IPS-18c (cell line): ENCODE measurements around the gene RBM17.
"Not testable (repeated sequence)": the region's sequence is repeated elsewhere in the genome, so short reads cannot be mapped to it uniquely, and the experiment has no call there.

Experiments
- H3K4me3 ChIP-seq: 2 replicates; pipeline ENCODE4 v1.7.0; 2013; ENCODE audit warnings: low read depth, mild to moderate bottlenecking, low read length, moderate library complexity; ENCODE audit not compliant: insufficient read depth
- H3K9me3 ChIP-seq: one replicate; pipeline ENCODE4 v1.6.1; 2013; ENCODE audit warnings: mild to moderate bottlenecking, low read length, moderate library complexity; ENCODE audit not compliant: control insufficient read depth, insufficient read depth

Gene RBM17

GRCh38 chr10:6095810-6096570 is 7.2 kb downstream of the RBM17 start:
- no peak overlapping the region for H3K4me3 ChIP-seq
- H3K9me3 ChIP-seq = no peaks in the 10 kb centered on the region

- Histone ChIP-seq H3K9me3 (no peaks in the 10 kb centered on the region), H3K4me3 (no peak overlapping the region)
These were observed 8.2 kb downstream of the RBM17 start for GRCh38 chr10:6097063-6097462.

GRCh38 chr10:6098156-6098555 is 9.3 kb downstream of the RBM17 start:
- H3K4me3 ChIP-seq = no peak overlapping the region
- H3K9me3 ChIP-seq = no peaks in the 10 kb centered on the region

- no peaks in the 10 kb centered on the region for H3K9me3 ChIP-seq
These were observed 11.5 kb downstream of the RBM17 start for GRCh38 chr10:6100370-6100769.

GRCh38 chr10:6101181-6101580 is 12.3 kb downstream of the RBM17 start:
- Histone ChIP-seq H3K4me3 (no peak overlapping the region), H3K9me3 (no peaks in the 10 kb centered on the region)

More at GRCh38 chr10:6100370-6100769, 11.5 kb downstream of the RBM17 start:
- no peak overlapping the region for H3K4me3 ChIP-seq

- Histone ChIP-seq H3K4me3 (no peak overlapping the region), H3K9me3 (no peaks in the 10 kb centered on the region)
These were observed 13.3 kb downstream of the RBM17 start for GRCh38 chr10:6102128-6102527.

- H3K9me3 ChIP-seq = no peaks in the 10 kb centered on the region
- no peak overlapping the region for H3K4me3 ChIP-seq
These were observed 14.8 kb downstream of the RBM17 start for GRCh38 chr10:6103591-6103990.

GRCh38 chr10:6107616-6108015 is 18.8 kb downstream of the RBM17 start:
- H3K4me3 ChIP-seq, H3K9me3 ChIP-seq: not testable (repeated sequence)

GRCh38 chr10:6108072-6108471 is 19.2 kb downstream of the RBM17 start:
- Histone ChIP-seq H3K4me3 (no peak overlapping the region), H3K9me3 (no peaks in the 10 kb centered on the region)

- Histone ChIP-seq H3K4me3 (no peak overlapping the region; the same call in 1 of the 2 replicates), H3K9me3 (no peaks in the 10 kb centered on the region)
These were observed 20.0 kb downstream of the RBM17 start for GRCh38 chr10:6108631-6109443.

- no peaks in the 10 kb centered on the region for H3K9me3 ChIP-seq
These were observed 20.6 kb downstream of the RBM17 start for GRCh38 chr10:6109444-6109775.

GRCh38 chr10:6110136-6110535 is 21.3 kb downstream of the RBM17 start:
- no peak overlapping the region for H3K4me3 ChIP-seq
- no peaks in the 10 kb centered on the region for H3K9me3 ChIP-seq

More at GRCh38 chr10:6109444-6109775, 20.6 kb downstream of the RBM17 start:
- H3K4me3 ChIP-seq = no peak overlapping the region

GRCh38 chr10:6112893-6113292 is 24.1 kb downstream of the RBM17 start:
- H3K4me3 ChIP-seq = no peak overlapping the region
- no peaks in the 10 kb centered on the region for H3K9me3 ChIP-seq

GRCh38 chr10:6114299-6114698 is 25.5 kb downstream of the RBM17 start:
- Histone ChIP-seq H3K9me3 (no peaks in the 10 kb centered on the region), H3K4me3 (no peak overlapping the region)

GRCh38 chr10:6114805-6115341 is 26.0 kb downstream of the RBM17 start:
- Histone ChIP-seq H3K9me3 (no peaks in the 10 kb centered on the region), H3K4me3 (no peak overlapping the region)

GRCh38 chr10:6115411-6115810 is 26.6 kb downstream of the RBM17 start:
- Histone ChIP-seq H3K4me3 (no peak overlapping the region), H3K9me3 (no peaks in the 10 kb centered on the region)

GRCh38 chr10:6115824-6116350 is 27.1 kb downstream of the RBM17 start:
- Histone ChIP-seq H3K9me3 (no peaks in the 10 kb centered on the region), H3K4me3 (no peak overlapping the region)

GRCh38 chr10:6116806-6117205 is 28.0 kb downstream of the RBM17 start:
- Histone ChIP-seq H3K9me3 (no peaks in the 10 kb centered on the region), H3K4me3 (no peak overlapping the region)
